GM11168 (cell line): ENCODE results near the gene ELMOD1.

Experiments used
- in situ Hi-C: fragments of 300-500 bp; cut with MboI; formaldehyde crosslinking; loops from one replicate; pipeline ENCODE4 v1.12.0; 2022; ENCODE audit warnings: low sequenced_read_pairs; ENCODE audit not compliant: unreplicated experiment

The ELMOD1 gene

GRCh38 chr11:107679255-107680024 lies 88.5 kb downstream of the ELMOD1 start:
- in situ Hi-C loops = loop anchor here (10.0 kb wide), 1 partner anchor 115 kb away; the partner anchor contains the start of gene ALKBH8

- in situ Hi-C loops = loop anchor here (10.0 kb wide), 1 partner anchor 117 kb away; the partner anchor contains the start of gene ALKBH8
Measured at GRCh38 chr11:107682171-107682570, 91.2 kb downstream of the ELMOD1 start.

- in situ Hi-C loops = loop anchor here (10.0 kb wide), 1 partner anchor 118 kb away; the partner anchor contains the start of gene ALKBH8
Measured at GRCh38 chr11:107682572-107682971, 91.6 kb downstream of the ELMOD1 start.

- in situ Hi-C loops = loop anchor here (10.0 kb wide), 1 partner anchor 118 kb away; the partner anchor contains the start of gene ALKBH8
Measured at GRCh38 chr11:107683061-107683460, 92.1 kb downstream of the ELMOD1 start.

GRCh38 chr11:107683807-107684206 lies 92.9 kb downstream of the ELMOD1 start:
- in situ Hi-C loops = loop anchor here (10.0 kb wide), 1 partner anchor 119 kb away; the partner anchor contains the start of gene ALKBH8

- in situ Hi-C loops = loop anchor here (10.0 kb wide), 1 partner anchor 124 kb away; the partner anchor contains the start of gene ALKBH8
Measured at GRCh38 chr11:107688322-107688918, 97.5 kb downstream of the ELMOD1 start.

GRCh38 chr11:107689317-107690202 lies 98.6 kb downstream of the ELMOD1 start:
- in situ Hi-C loops = loop anchor here (10.0 kb wide), 2 partner anchors 105 to 125 kb away; partner anchors contain the start of gene ALKBH8

GRCh38 chr11:107691000-107691750 lies 100.2 kb downstream of the ELMOD1 start:
- in situ Hi-C loops = loop anchor here (10.0 kb wide), 1 partner anchor 106 kb away; no protein-coding TSS in a partner anchor

- in situ Hi-C loops = loop anchor here (10.0 kb wide), 1 partner anchor 111 kb away; no protein-coding TSS in a partner anchor
Measured at GRCh38 chr11:107695446-107695845, 104.5 kb downstream of the ELMOD1 start.

- in situ Hi-C loops = loop anchor here (10.0 kb wide), 1 partner anchor 111 kb away; no protein-coding TSS in a partner anchor
Measured at GRCh38 chr11:107696140-107696539, 105.2 kb downstream of the ELMOD1 start.

GRCh38 chr11:107697291-107697690 lies 106.3 kb downstream of the ELMOD1 start:
- in situ Hi-C loops = loop anchor here (10.0 kb wide), 1 partner anchor 112 kb away; no protein-coding TSS in a partner anchor

- in situ Hi-C loops = loop anchor here (10.0 kb wide), 1 partner anchor 115 kb away; no protein-coding TSS in a partner anchor
Measured at GRCh38 chr11:107699371-107700285, 108.7 kb downstream of the ELMOD1 start.

- in situ Hi-C loops = no loop called here
Measured at GRCh38 chr11:107702109-107702660, 111.2 kb downstream of the ELMOD1 start.

- in situ Hi-C loops = no loop called here
Measured at GRCh38 chr11:107702723-107703122, 111.8 kb downstream of the ELMOD1 start.

GRCh38 chr11:107704451-107704850 lies 113.5 kb downstream of the ELMOD1 start:
- in situ Hi-C loops = no loop called here

- in situ Hi-C loops = no loop called here
Measured at GRCh38 chr11:107705027-107705426, 114.1 kb downstream of the ELMOD1 start.

GRCh38 chr11:107706531-107706930 lies 115.6 kb downstream of the ELMOD1 start:
- in situ Hi-C loops = no loop called here

- in situ Hi-C loops = no loop called here
Measured at GRCh38 chr11:107707215-107707671, 116.3 kb downstream of the ELMOD1 start.
